ENCODE measurements around the gene DNAH2. TPM values are rescaled to one million over a fixed set of nuclear protein-coding genes. Genes with fewer than 3 reads are reported as not detected.

Gene DNAH2
- total RNA-seq, 1 experiment from 2014 or later, result 0.17 TPM

GRCh38 chr17:7769854-7770253 lies 52.3 kb downstream of the DNAH2 start (continued):
- TF ChIP-seq ZNF281 (CRISPR knock-in tag; IDR thresholded peaks at IDR 0.05), result no peak
- no peak for TF ChIP-seq TEAD4 (CRISPR knock-in tag; IDR thresholded peaks at IDR 0.05)

GRCh38 chr17:7774055-7774521 lies 56.5 kb downstream of the DNAH2 start:
- CTCF ChIA-PET, result no interaction called here
- no peaks in the 10 kb centered on the region for H3K4me1 Mint-ChIP-seq
- no peak overlapping the region for H3K27ac Mint-ChIP-seq
- POLR2A ChIA-PET, result no interaction called here
- peaks cover 5% of the 10 kb centered on the region; the same call in 1 of the 2 replicates for H3K27me3 Mint-ChIP-seq (ENCODE audit: low read depth)
- no peaks in the 10 kb centered on the region for H3K9me3 Mint-ChIP-seq
- H3K4me3 Mint-ChIP-seq, result no peak overlapping the region
- DNase-seq (ENCODE audit: low spot score) (no peak), ATAC-seq (no peak)
- H3K36me3 Mint-ChIP-seq, result no peaks in the 10 kb centered on the region
- no peak for TF ChIP-seq AR (CRISPR knock-in tag; IDR thresholded peaks at IDR 0.05)
- peak; percentile 97 for TF ChIP-seq GABPB1 (CRISPR knock-in tag; IDR thresholded peaks at IDR 0.05)

GRCh38 chr17:7775051-7775450 lies 57.5 kb downstream of the DNAH2 start:
- DNase-seq (ENCODE audit: low spot score) (no peak), ATAC-seq (no peak)
- TF ChIP-seq CBFB (CRISPR knock-in tag; IDR thresholded peaks at IDR 0.05; ENCODE audit: low read depth) (no peak), ZNF281 (CRISPR knock-in tag; IDR thresholded peaks at IDR 0.05) (no peak), MAX (CRISPR knock-in tag; IDR thresholded peaks at IDR 0.05) (no peak), TCF7 (CRISPR knock-in tag; IDR thresholded peaks at IDR 0.05; ENCODE audit: low read depth) (no peak), ATF3 (CRISPR knock-in tag; conservative IDR thresholded peaks at IDR 0.05) (no peak), RORB (CRISPR knock-in tag; IDR thresholded peaks at IDR 0.05) (no peak), NFYB (CRISPR knock-in tag; conservative IDR thresholded peaks at IDR 0.05; ENCODE audit: low read depth) (no peak), SMAD3 (CRISPR knock-in tag; IDR thresholded peaks at IDR 0.05; ENCODE audit: borderline replicate concordance) (no peak), SMAD4 (CRISPR knock-in tag; IDR thresholded peaks at IDR 0.05) (no peak), ZNF138 (CRISPR knock-in tag; conservative IDR thresholded peaks at IDR 0.05) (no peak), ZSCAN18 (CRISPR knock-in tag; IDR thresholded peaks at IDR 0.05) (no peak), JUN (CRISPR knock-in tag; IDR thresholded peaks at IDR 0.05) (no peak), ZNF396 (CRISPR knock-in tag; IDR thresholded peaks at IDR 0.05; ENCODE audit: borderline replicate concordance) (no peak), ZNF512 (CRISPR knock-in tag; IDR thresholded peaks at IDR 0.05; ENCODE audit: borderline replicate concordance) (no peak), ETV6 (CRISPR knock-in tag; IDR thresholded peaks at IDR 0.05) (no peak), USF2 (CRISPR knock-in tag; IDR thresholded peaks at IDR 0.05) (no peak), ZBTB21 (CRISPR knock-in tag; IDR thresholded peaks at IDR 0.05; ENCODE audit: borderline replicate concordance) (no peak), OVOL2 (CRISPR knock-in tag; IDR thresholded peaks at IDR 0.05; ENCODE audit: borderline replicate concordance) (no peak)
- Mint-ChIP-seq H3K27me3 (ENCODE audit: low read depth) (peaks cover 5% of the 10 kb centered on the region; the same call in 1 of the 2 replicates), H3K36me3 (no peaks in the 10 kb centered on the region), H3K27ac (no peak overlapping the region), H3K9me3 (no peaks in the 10 kb centered on the region), H3K4me3 (no peak overlapping the region), H3K4me1 (no peaks in the 10 kb centered on the region)
- CTCF ChIA-PET, result interaction anchor here (1.1 kb wide), 1 partner anchor 32 kb away, joined by 5 read pairs; no protein-coding TSS in a partner anchor
- POLR2A ChIA-PET, result no interaction called here
